HFF-Myc (cell line): ENCODE results near the gene SLC35C1.
A peak's percentile ranks its signal among the peaks of the same experiment; 100 is the strongest.

ENCODE experiments used
- DNase-seq: peaks from one replicate; pipeline ENCODE4 v3.0.0-alpha.2; 2011; ENCODE audit warnings: low read depth; ENCODE audit errors: extremely low read depth
- H3K4me3 ChIP-seq: replicated peaks from 2 replicates; pipeline ENCODE4 v1.5.1; 2011; ENCODE audit warnings: low read depth, mild to moderate bottlenecking, control low read depth, low read length
- TF ChIP-seq, protein P1 (sequence below): IDR thresholded peaks from 2 replicates; pipeline ENCODE4 v1.5.1; 2012; ENCODE audit warnings: mild to moderate bottlenecking, low read depth, low read length, control low read depth; ENCODE audit errors: missing control alignments

The SLC35C1 gene

DNA sequence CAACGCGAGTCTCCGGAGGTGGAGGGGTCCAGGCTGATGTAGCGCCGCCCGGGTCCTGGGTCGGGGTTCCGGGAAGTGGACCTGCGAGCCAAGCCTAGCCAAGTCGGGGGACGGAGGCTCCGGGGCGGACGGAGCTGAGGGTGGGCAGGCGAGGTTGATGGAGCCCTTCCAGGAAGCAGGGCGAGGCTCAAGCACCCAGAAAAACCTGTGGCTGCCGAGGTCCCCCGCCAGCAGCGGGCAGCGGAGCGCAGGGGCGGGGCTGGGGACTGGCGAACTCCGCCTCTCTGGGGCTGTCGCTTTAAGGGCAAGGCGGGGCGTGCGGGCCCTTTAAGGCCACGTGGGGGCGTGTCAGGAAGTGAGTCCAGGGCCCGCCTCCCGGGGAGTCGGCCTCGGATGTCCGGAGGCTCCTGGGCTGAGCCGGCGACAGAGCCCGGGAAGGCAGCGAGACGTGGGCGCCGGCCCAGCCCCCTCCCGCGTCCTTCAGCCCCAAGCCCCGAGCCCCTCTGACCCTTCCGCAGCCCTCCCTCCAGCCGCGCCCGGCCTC lies at the start of gene SLC35C1:
TSS of gene SLC35C1 (plus strand) at position 389 of the 544 bp plus-strand sequence. CDS start 653 bp downstream, outside the sequence.
- TF ChIP-seq, protein P1, sequence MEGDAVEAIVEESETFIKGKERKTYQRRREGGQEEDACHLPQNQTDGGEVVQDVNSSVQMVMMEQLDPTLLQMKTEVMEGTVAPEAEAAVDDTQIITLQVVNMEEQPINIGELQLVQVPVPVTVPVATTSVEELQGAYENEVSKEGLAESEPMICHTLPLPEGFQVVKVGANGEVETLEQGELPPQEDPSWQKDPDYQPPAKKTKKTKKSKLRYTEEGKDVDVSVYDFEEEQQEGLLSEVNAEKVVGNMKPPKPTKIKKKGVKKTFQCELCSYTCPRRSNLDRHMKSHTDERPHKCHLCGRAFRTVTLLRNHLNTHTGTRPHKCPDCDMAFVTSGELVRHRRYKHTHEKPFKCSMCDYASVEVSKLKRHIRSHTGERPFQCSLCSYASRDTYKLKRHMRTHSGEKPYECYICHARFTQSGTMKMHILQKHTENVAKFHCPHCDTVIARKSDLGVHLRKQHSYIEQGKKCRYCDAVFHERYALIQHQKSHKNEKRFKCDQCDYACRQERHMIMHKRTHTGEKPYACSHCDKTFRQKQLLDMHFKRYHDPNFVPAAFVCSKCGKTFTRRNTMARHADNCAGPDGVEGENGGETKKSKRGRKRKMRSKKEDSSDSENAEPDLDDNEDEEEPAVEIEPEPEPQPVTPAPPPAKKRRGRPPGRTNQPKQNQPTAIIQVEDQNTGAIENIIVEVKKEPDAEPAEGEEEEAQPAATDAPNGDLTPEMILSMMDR, result no peak
- DNase-seq, result peak; percentile 62
- peak within 1 kb of the TSS; percentile 87 for H3K4me3 ChIP-seq

DNA sequence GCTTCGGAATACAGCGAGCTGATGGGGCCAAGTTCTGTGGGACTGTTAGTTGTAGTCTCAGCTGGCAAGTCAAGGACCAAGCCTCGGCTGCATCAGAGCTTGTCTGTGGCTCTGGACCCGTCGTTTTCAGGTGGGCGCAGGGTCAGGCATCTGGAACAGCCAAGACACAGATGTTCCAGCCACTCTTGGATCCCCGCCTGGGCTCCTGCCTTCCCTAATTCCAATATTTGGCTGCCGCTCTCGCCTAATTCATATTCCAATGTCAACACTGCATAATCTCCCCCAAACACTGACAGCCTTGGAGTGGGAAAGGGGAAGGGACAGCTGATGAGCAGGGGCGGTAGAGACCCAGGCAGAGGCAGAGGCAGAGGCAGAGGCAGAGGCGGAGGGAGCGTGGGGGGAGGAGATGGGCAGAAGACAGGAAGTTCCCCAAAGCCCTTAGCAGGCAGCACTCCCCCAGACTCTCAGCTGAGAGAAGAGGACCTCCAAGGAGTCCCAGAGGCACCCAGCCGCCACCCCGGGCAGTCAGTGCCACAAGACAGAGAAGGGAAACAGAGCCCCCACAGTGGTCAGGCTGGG lies 49.6 kb upstream of the SLC35C1 start:
- DNase-seq, result no peak
- no peak overlapping the region for H3K4me3 ChIP-seq
- TF ChIP-seq, protein P1, result no peak

DNA sequence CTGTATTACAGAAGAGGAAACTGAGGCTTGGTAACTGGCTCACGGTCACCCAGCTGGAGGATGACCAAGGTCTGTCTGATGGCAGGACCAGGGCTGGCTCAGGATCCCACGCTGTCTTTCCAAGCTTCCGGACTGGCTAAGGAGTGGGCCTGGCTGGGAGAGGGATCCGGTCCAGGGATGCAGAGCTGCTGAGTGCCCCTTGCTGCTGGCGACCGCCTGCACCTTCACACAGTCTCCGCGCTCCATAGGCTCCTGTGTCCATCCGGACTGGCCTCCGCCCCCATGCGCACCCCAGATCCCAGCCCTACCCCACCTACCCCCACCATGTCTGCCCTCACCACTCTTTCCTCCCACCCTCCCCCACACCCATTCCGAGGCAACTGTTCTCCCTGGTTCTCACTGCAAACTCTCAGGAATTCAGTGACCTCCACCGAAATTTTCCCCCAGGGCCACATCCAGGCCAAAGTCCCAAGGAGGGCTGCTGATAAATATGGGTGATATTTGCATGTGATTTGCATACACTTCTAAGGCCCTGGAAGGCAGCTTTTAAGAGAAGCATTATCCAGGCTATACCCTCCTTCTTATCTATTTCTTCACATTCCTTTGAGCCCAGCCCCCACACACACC lies 48.5 kb upstream of the SLC35C1 start:
- DNase-seq, result no peak
- no peak overlapping the region for H3K4me3 ChIP-seq
- TF ChIP-seq, protein P1, result no peak

DNA sequence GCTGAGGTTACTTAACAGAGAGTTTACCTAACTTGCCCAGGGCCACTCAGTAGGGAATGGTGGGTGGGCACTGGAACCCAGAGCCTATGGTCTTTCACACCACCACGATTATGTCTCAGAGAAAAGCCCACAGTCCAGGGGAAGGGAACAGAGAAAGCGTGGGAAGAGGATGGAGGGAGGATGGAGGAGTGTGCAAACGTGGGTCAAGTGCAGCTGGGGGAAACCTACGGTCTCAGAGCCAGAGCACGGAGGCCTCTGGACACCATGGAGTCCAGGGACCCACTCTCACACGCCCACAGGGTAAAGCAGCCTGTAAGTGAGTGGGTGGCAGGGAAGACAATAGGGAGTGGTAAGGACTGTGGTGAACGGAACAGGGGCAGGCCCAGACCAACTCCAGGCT lies 47.3 kb upstream of the SLC35C1 start:
- DNase-seq, result no peak
- TF ChIP-seq, protein P1, result no peak
- H3K4me3 ChIP-seq, result no peak overlapping the region

GRCh38 chr11:45761659-45762058 lies 43.3 kb upstream of the SLC35C1 start:
- TF ChIP-seq, protein P1, result no peak
- no peak overlapping the region for H3K4me3 ChIP-seq

GRCh38 chr11:45765107-45765668 lies 39.8 kb upstream of the SLC35C1 start:
- no peak for DNase-seq
- TF ChIP-seq, protein P1, result no peak
- no peak overlapping the region for H3K4me3 ChIP-seq

More at GRCh38 chr11:45761659-45762058, 43.3 kb upstream of the SLC35C1 start:
- no peak for DNase-seq
